Muscle of leg (tissue), 11 donors: ENCODE data around the gene LRRC59. TPM values are rescaled to one million over a fixed set of nuclear protein-coding genes. Genes with fewer than 3 reads are reported as not detected.
A peak's percentile ranks its signal among the peaks of the same experiment; 100 is the strongest.
"Not testable (repeated sequence)": the region's sequence is repeated elsewhere in the genome, so short reads cannot be mapped to it uniquely, and the experiment has no call there.

Source experiments
- DNase-seq: peaks from one replicate; pipeline ENCODE4 v3.0.0; 2013
- H3K27ac ChIP-seq: one replicate; pipeline ENCODE4 v1.5.1; 2013; ENCODE audit warnings: mild to moderate bottlenecking, low read length, control low read depth
- H3K27me3 ChIP-seq: one replicate; pipeline ENCODE4 v1.6.1; 2013; ENCODE audit warnings: low read length; ENCODE audit not compliant: control insufficient read depth, insufficient read depth
- H3K36me3 ChIP-seq: one replicate; pipeline ENCODE4 v1.6.1; 2013; ENCODE audit warnings: low read length; ENCODE audit not compliant: control insufficient read depth, insufficient read depth
- H3K4me1 ChIP-seq: one replicate; pipeline ENCODE4 v1.6.1; 2013; ENCODE audit warnings: low read length; ENCODE audit not compliant: control insufficient read depth, insufficient read depth
- H3K4me3 ChIP-seq: one replicate; pipeline ENCODE4 v1.5.1; 2013; ENCODE audit warnings: low read length, control low read depth
- H3K9me3 ChIP-seq: replicated peaks from 2 replicates; pipeline ENCODE4 v1.6.1; 2013; ENCODE audit warnings: low read depth, low read length; ENCODE audit not compliant: control insufficient read depth
- WGBS: methylation state at CpG from one replicate; pipeline ENCODE4 v1.1.5; 2013; ENCODE audit warnings: missing lambda C conversion rate; ENCODE audit not compliant: insufficient coverage; 5-methylcytosine and 5-hydroxymethylcytosine counted together
- polyA plus RNA-seq, 8 donors: library from polyadenylated mRNA; unstranded; fragments of 120-200 nt; gene quantifications; one replicate each; pipeline versions ENCODE4 v1.2.1 to v1.2.3, GENCODE V29; 2013; ENCODE audit warnings: inconsistent platforms in 1 of 8, low replicate concordance in 1 of 8; ENCODE audit not compliant: insufficient read length in 8 of 8, insufficient read depth in 1 of 8
- total RNA-seq: library from RNA; stranded (reverse); fragments of 120-200 nt; gene quantifications from one replicate; pipeline ENCODE4 v1.2.4, GENCODE V29; 2013

Gene LRRC59
- total and polyA plus RNA-seq, 9 donors = 41.7 to 84.2 (median 59.9) TPM

DNA sequence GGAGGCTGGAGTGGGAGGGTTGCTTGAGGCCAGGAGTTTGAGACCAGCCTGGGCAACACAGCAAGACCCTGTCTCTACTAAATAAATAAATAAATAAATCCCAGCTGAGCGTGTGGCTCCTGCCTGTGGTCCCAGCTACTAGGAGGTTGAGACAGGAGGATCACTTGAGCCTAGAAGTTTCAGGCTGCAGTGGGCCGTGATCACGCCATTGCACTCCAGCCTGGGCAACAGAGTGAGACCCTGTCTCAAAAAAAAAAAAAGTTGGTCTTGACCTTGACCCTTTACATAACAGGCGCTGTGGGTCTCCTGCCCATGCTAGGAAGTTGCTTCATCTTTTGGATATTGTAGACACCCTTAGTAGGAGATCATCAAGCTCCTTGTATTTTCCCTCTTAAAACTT lies 40.1 kb upstream of the LRRC59 start:
- DNase-seq = no peak
- Histone ChIP-seq H3K4me3 (no peak overlapping the region), H3K27me3 (no peaks in the 10 kb centered on the region), H3K27ac (no peak overlapping the region), H3K4me1 (peaks cover 16% of the 10 kb centered on the region), H3K36me3 (peaks cover 4% of the 10 kb centered on the region), H3K9me3 (no peaks in the 10 kb centered on the region)
- no CpG with 5 or more reads among the region's 4 CpGs for WGBS

DNA sequence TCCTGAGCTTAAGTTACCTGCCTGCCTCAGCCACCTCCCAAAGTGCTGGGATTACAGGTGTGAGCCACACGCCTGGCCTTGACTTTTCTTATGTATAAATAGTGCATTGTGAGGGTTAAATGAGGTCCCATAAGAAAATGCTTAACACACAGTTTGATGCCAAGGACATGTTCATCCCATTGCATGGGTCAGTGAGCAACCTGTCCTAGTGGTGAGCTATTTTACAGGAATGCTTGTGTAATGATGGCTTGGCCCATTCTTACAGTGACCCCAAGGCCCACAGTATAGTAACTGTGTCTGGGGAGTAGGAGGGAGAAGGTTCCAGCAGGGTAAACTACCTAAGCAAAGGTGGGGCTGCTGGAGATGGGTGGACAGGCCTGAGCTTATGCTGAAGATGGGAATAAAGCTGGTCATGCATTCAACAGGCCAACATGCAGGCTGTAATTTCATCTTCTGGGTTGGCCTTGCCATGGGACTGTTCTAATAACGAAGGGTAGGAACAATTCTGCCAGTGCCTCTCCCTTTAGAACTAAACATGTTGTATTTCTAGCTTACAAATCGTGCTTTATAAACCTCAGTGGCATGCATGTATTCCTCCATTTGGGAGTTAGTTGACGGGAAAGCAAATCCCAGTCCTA lies 34.9 kb upstream of the LRRC59 start:
- H3K4me3 ChIP-seq = no peak overlapping the region
- H3K27ac ChIP-seq = peak overlapping the region; percentile 79
- peaks cover 8% of the 10 kb centered on the region for H3K36me3 ChIP-seq
- H3K9me3 ChIP-seq = no peaks in the 10 kb centered on the region
- whole genome bisulfite sequencing = no CpG with 5 or more reads among the region's 4 CpGs
- no peak for DNase-seq
- H3K4me1 ChIP-seq = peaks cover 44% of the 10 kb centered on the region
- no peaks in the 10 kb centered on the region for H3K27me3 ChIP-seq

DNA sequence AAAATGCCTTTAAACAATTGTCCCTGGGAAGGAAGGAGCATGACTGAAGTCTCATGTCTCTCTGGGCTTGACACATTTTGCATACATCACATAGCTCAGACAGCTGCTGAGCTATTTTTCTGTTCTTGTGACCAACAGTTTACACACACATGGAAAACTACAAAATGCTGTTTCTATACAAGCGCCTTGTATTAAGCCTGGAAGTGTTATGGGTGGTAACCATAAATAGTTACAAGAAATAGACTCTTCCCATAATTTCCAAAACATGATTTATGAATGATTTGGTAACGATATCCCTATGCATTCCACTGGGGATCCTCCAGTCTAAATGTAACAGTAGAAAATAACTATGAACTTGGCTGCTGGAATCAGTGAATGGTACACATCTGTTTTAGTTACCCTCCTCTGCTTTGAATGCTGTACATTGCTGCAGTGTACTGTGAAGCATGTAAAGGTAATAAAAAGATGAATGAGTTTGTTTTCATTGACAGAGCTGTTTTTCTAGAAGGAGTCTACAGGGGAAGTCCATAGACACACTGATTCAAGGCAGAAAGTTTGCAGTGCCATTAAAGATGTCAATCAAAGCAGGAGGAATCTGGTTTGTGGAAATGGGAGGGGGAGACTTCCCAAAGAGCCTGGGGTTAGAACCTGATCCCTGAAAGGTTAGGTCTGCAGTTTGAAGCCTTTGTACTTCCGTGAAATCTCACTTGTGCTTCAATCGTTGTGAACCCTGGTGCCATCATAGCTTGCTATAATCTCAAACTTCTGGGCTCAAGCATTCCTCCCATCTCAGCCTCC lies 33.7 kb upstream of the LRRC59 start:
- Histone ChIP-seq H3K9me3 (no peaks in the 10 kb centered on the region), H3K4me3 (no peak overlapping the region), H3K4me1 (peaks cover 53% of the 10 kb centered on the region), H3K27me3 (no peaks in the 10 kb centered on the region), H3K36me3 (peaks cover 8% of the 10 kb centered on the region), H3K27ac (peak overlapping the region; percentile 79)
- peak; percentile 72 for DNase-seq
- WGBS = 8% methylated on average over 2 of the region's 4 CpGs

DNA sequence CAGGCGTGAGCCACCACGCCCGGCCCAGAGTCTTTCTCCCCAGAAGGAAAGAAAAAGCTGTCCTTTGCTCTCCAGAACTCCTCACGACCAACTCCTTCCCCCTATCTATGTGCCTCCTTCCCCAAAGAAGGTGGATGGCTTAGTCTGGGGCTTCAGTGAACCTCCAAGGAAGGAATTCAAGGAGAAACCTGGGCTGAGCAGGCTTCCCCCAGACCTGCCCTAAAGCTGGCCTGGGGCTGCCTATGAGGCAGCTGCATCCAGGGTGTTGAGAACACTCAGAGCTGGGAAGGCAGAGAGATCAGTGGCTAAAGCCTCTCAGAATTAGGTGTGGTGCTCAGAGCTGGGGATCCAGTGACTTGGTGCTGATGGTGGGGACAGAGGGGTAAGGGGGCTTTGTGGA lies 32.5 kb upstream of the LRRC59 start:
- no peak for DNase-seq
- peaks cover 63% of the 10 kb centered on the region for H3K4me1 ChIP-seq
- H3K27me3 ChIP-seq = no peaks in the 10 kb centered on the region
- H3K9me3 ChIP-seq = no peaks in the 10 kb centered on the region
- peak overlapping the region; percentile 79 for H3K27ac ChIP-seq
- peaks cover 8% of the 10 kb centered on the region for H3K36me3 ChIP-seq
- H3K4me3 ChIP-seq = no peak overlapping the region
- WGBS = 100% methylated on average over 1 of the region's 4 CpGs

DNA sequence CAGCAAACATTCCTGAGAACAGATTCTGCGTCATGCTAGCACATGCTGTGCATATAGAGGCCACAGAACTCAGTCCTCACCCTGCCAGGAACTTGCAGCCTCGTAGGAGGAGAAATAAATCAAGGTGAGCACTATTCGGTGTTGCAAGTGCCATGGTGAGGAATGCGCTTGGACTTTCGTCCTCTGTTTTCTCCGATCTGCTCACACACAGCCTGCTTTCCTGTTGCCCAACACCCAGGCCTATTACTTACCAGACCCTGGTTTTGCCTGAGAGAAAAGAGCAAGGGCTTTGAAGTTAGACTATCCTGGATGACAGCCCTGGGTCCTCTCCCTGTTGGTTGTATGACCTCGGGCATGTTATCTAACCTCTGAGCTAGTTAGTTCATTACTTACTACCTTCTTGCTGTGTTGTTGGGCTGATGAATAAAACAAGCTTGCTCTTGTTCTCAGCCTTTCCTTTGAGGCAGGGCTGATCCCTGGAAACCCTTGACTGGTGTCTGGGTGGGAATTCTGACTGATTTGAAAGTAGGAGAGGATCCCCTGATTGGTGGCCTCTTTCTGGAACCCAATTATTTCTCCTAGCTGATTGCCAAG lies 31.6 kb upstream of the LRRC59 start:
- peaks cover 8% of the 10 kb centered on the region for H3K36me3 ChIP-seq
- H3K27me3 ChIP-seq = no peaks in the 10 kb centered on the region
- 100% methylated on average over 1 of the region's 7 CpGs for whole genome bisulfite sequencing
- no peak for DNase-seq
- H3K4me1 ChIP-seq = peaks cover 63% of the 10 kb centered on the region
- no peaks in the 10 kb centered on the region for H3K9me3 ChIP-seq
- H3K27ac ChIP-seq = peak overlapping the region; percentile 79
- no peak overlapping the region for H3K4me3 ChIP-seq

DNA sequence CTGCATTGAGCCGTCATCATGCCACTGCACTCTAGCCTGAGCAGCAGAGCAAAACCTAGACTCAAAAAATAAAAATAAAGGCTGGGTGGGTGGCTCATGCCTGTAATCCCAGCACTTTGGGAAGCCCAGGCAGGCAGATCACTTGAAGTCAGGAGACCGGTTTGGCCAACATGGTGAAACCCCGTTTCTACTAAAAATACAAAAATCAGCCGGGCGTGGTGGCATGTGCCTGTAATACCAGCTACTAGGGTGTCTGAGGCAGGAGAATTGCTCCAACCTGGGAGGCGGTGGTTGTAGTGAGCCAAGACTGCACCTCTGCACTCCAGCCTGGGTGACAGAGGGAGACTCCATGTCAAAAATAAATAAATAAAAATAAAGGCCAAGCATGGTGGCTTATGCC lies 30.8 kb upstream of the LRRC59 start:
- DNase-seq, H3K9me3 ChIP-seq, H3K27me3 ChIP-seq, H3K36me3 ChIP-seq, H3K27ac ChIP-seq, H3K4me3 ChIP-seq: not testable (repeated sequence)
- H3K4me1 ChIP-seq = peaks cover 63% of the 10 kb centered on the region
- 17% methylated on average over 1 of the region's 6 CpGs for WGBS

DNA sequence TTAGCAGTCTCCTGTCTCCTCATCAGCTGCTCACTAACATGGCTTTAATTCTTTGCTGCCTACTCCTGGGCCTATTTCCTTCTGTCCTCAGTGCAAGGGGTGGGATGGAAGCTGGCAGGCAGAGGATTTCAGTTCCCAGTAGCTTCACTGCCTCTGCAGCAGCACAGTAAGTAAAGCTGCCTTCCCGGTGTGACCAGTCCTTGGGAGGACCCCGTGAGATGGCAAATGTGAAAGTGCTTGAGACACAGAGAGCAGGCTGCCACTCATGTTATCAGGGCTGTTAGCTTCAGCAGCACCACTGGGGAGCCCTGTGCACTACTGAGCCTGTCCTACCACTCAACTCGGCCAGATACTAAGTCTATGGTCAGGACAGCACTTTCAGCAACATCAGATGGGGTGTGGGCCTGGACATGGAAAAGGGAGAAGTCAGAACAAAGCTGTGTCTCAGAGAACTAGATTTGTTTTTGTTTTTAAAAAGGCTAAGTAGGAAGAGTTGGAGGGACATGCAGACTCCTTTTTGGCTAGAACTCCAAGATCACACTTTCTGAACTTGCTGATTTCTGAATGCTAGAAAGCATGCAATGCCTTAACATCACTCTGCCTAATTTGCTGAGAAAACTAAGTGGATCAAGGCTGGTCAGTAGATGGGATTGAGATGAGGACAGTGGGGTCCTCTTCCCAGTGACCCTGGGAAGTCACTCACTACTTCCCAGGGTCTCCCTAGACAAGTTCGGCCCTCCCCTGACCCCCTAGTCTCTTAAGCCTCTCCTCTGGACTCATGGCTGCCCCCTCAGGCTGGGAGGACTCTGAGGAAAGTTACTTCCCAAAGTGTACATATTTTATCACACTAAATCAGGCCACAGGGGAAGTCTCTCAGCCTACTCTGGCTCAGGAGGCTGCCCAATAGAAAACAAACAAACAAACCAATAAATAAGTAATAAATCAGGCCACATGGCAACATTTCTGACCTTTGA lies 29.8 kb upstream of the LRRC59 start:
- no peaks in the 10 kb centered on the region for H3K27me3 ChIP-seq
- 23% methylated on average over 3 of the region's 4 CpGs for WGBS
- DNase-seq = peak; percentile 39
- H3K27ac ChIP-seq = peak overlapping the region; percentile 86
- peak overlapping the region; percentile 82 for H3K4me3 ChIP-seq
- peaks cover 4% of the 10 kb centered on the region for H3K36me3 ChIP-seq
- no peaks in the 10 kb centered on the region for H3K9me3 ChIP-seq
- H3K4me1 ChIP-seq = peaks cover 58% of the 10 kb centered on the region

DNA sequence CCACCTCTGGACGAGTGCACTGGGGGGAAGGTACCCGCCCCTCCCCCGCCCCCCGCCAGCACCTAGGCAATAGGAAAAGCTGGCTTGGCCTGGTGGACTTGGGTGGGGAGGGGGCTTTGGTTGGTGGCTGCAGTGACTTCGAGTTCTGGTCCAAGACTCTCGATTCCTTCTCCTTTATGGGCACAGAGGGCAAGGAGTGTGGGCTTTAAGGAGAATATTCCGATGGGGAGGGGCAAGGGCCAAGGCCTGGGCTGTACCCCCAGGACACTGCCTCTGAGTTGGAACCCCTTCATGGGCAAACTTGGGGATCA lies 29.1 kb upstream of the LRRC59 start:
- no peak for DNase-seq
- WGBS = 0% methylated on average over 3 of the region's 7 CpGs
- peaks cover 52% of the 10 kb centered on the region for H3K4me1 ChIP-seq
- H3K9me3 ChIP-seq = no peaks in the 10 kb centered on the region
- H3K27ac ChIP-seq = peak overlapping the region; percentile 86
- H3K27me3 ChIP-seq = no peaks in the 10 kb centered on the region
- H3K4me3 ChIP-seq = peak overlapping the region; percentile 82
- peaks cover 4% of the 10 kb centered on the region for H3K36me3 ChIP-seq

DNA sequence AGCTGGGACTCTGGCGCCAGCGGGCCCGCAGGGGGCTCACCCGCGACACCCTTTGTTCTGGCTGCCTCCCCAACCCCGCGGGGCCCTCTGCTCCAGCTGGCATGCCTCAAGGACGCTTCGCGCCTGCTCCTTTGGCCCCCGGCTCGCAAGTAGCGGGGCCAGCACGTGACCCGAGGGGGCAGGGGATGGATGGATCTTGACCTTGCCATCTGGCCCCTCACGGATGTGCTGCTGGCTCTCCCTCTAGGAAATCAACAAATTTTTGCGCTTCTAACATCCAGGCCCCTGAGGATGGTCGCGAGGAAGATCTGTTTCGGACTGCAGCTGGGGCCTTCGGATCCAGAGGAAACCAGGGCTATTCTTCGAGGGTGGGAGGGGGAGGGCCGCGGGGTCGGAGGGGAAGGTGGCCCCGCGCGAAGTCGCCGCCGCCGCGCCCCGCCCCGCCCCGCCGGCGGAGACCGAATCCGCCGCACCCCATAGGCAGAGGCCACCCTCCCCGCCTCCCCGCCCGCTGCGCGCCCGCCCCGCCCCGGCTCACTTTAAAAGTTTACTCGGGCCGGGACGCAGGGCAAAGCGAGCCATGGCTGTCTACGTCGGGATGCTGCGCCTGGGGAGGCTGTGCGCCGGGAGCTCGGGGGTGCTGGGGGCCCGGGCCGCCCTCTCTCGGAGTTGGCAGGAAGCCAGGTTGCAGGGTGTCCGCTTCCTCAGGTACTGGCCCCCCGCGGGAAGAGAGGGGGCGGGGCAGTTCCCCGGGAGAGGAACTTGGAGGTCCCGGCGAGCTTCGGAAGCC lies 28.6 kb upstream of the LRRC59 start, which contains the start of gene ACSF2:
Gene ACSF2 (plus strand): TSS at position 537 of the 790 bp plus-strand sequence. CDS start 44 bp downstream, at position 581.
- Histone ChIP-seq H3K4me1 (peaks cover 48% of the 10 kb centered on the region), H3K27ac (peak within 1 kb of the TSS; percentile 86), H3K27me3 (no peaks in the 10 kb centered on the region), H3K4me3 (peak within 1 kb of the TSS; percentile 82), H3K9me3 (no peaks in the 10 kb centered on the region), H3K36me3 (peaks cover 4% of the 10 kb centered on the region)
- WGBS = under 1% methylated on average over 68 of the region's 70 CpGs
- DNase-seq = peak; percentile 78
